ENCODE measurements around the gene PTGDR. TPM values are rescaled to one million over a fixed set of nuclear protein-coding genes. Genes with fewer than 3 reads are reported as not detected.

PTGDR gene
- polyA plus RNA-seq, 1 of the 3 experiments (the other 2 are of a cell fraction): not detected

- H3K4me1 ChIP-seq (ENCODE audit: control insufficient read depth in 1 of 2, insufficient read depth in 2 of 2, low read depth in 1 of 2, low read length in 1 of 2): no peaks in the 10 kb centered on the region
- no peak overlapping the region for H3K9ac ChIP-seq
- ChIA-PET CTCF (no interaction called here), POLR2A (no interaction called here)
- H3K9me2 ChIP-seq: no peaks in the 10 kb centered on the region
- H3F3A ChIP-seq (replicated peaks; ENCODE audit: insufficient read depth): no peaks in the 10 kb centered on the region
- H3K79me2 ChIP-seq (ENCODE audit: insufficient read depth): no peaks in the 10 kb centered on the region
- no peak overlapping the region for H3K4me2 ChIP-seq
- no peaks in the 10 kb centered on the region for H4K20me1 ChIP-seq (ENCODE audit: insufficient read depth)
- H3K27me3 ChIP-seq (ENCODE audit: insufficient read depth): peaks cover 13% of the 10 kb centered on the region; the same call in 1 of the 2 replicates
- H2AFZ ChIP-seq (ENCODE audit: low read depth): no peak overlapping the region
- H3K27ac ChIP-seq (ENCODE audit: low read depth in 2 of 2, low read length in 1 of 2): no peak overlapping the region
- TF ChIP-seq NFIC (IDR thresholded peaks at IDR 0.05; ENCODE audit: borderline replicate concordance) (no peak), SIN3A (IDR thresholded peaks at IDR 0.05; ENCODE audit: borderline replicate concordance, low read depth, low read length) (no peak), TAF1 (IDR thresholded peaks at IDR 0.05; ENCODE audit: borderline replicate concordance, low read depth, low read length) (no peak), FOSL2 (IDR thresholded peaks at IDR 0.05; ENCODE audit: borderline replicate concordance, low read depth) (no peak), RCOR1 (IDR thresholded peaks at IDR 0.05; ENCODE audit: low read length) (no peak), GABPA (IDR thresholded peaks at IDR 0.05; ENCODE audit: low read depth) (no peak), ELF1 (IDR thresholded peaks at IDR 0.05) (no peak), PBX3 (IDR thresholded peaks at IDR 0.05) (no peak), YY1 (IDR thresholded peaks at IDR 0.05; ENCODE audit: low read depth) (no peak), POLR2AphosphoS5 (IDR thresholded peaks at IDR 0.05; ENCODE audit: low read depth, low read length) (no peak), RAD21 (IDR thresholded peaks at IDR 0.05; ENCODE audit: low read length) (no peak), RFX5 (IDR thresholded peaks at IDR 0.05; ENCODE audit: low read length) (no peak), FOXM1 (IDR thresholded peaks at IDR 0.05; ENCODE audit: low read depth) (no peak)
- TF ChIP-seq, protein P1, sequence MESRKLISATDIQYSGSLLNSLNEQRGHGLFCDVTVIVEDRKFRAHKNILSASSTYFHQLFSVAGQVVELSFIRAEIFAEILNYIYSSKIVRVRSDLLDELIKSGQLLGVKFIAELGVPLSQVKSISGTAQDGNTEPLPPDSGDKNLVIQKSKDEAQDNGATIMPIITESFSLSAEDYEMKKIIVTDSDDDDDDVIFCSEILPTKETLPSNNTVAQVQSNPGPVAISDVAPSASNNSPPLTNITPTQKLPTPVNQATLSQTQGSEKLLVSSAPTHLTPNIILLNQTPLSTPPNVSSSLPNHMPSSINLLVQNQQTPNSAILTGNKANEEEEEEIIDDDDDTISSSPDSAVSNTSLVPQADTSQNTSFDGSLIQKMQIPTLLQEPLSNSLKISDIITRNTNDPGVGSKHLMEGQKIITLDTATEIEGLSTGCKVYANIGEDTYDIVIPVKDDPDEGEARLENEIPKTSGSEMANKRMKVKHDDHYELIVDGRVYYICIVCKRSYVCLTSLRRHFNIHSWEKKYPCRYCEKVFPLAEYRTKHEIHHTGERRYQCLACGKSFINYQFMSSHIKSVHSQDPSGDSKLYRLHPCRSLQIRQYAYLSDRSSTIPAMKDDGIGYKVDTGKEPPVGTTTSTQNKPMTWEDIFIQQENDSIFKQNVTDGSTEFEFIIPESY (IDR thresholded peaks at IDR 0.05; ENCODE audit: borderline replicate concordance, low read depth): no peak
- TF ChIP-seq, protein P2, sequence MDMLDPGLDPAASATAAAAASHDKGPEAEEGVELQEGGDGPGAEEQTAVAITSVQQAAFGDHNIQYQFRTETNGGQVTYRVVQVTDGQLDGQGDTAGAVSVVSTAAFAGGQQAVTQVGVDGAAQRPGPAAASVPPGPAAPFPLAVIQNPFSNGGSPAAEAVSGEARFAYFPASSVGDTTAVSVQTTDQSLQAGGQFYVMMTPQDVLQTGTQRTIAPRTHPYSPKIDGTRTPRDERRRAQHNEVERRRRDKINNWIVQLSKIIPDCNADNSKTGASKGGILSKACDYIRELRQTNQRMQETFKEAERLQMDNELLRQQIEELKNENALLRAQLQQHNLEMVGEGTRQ (IDR thresholded peaks at IDR 0.05; ENCODE audit: borderline replicate concordance, low read depth, low read length): no peak
- no peaks in the 10 kb centered on the region for H3K36me3 ChIP-seq (replicated peaks in 1 of 2; ENCODE audit: control insufficient read depth in 1 of 2, insufficient read depth in 2 of 2, low read length in 1 of 2)
- no peaks in the 10 kb centered on the region for H3K9me3 ChIP-seq
- WGBS (ENCODE audit: low lambda C conversion rate): 0% methylated on average over 2 of the region's 2 CpGs
- no peak for DNase-seq
- no peak overlapping the region for H3K4me3 ChIP-seq (ENCODE audit: low read depth in 2 of 2, low read length in 1 of 2)
Observed at GRCh38 chr14:52233693-52234092, 33.8 kb upstream of the PTGDR start.

DNA sequence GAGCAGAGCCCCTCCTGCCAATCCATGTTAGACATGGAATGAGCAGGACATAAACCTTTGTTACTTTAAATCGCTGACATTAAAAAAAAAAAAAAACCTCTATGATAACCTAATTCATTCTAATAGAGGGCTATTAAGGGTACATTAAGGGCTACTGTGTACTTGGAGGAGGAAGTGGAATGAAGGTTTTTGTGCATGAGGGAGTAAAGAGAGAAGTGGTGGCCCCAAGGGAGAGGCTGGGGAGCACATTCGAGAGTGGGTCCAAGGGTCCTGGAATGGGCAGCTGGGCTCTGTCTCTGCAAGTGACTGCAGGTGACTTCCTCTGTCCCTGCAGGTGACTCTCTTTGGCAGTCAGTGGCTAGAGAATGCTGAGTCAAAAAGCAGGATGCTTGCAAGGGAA is 32.1 kb upstream of the PTGDR start:
- TF ChIP-seq NRF1 (IDR thresholded peaks at IDR 0.05; ENCODE audit: low read depth, low read length) (no peak), RFX5 (IDR thresholded peaks at IDR 0.05; ENCODE audit: low read length) (no peak), RCOR1 (IDR thresholded peaks at IDR 0.05; ENCODE audit: low read length) (no peak), TCF12 (IDR thresholded peaks at IDR 0.05) (no peak), RXRA (IDR thresholded peaks at IDR 0.05; ENCODE audit: borderline replicate concordance, low read depth) (no peak), NFIC (IDR thresholded peaks at IDR 0.05; ENCODE audit: borderline replicate concordance) (no peak)
- Histone ChIP-seq H3K27me3 (ENCODE audit: insufficient read depth) (peaks cover 13% of the 10 kb centered on the region; the same call in 1 of the 2 replicates), H3K27ac (ENCODE audit: low read depth in 2 of 2, low read length in 1 of 2) (no peak overlapping the region), H3K4me3 (ENCODE audit: low read depth in 2 of 2, low read length in 1 of 2) (no peak overlapping the region), H3F3A (replicated peaks; ENCODE audit: insufficient read depth) (peaks cover under 1% of the 10 kb centered on the region), H3K36me3 (replicated peaks in 1 of 2; ENCODE audit: control insufficient read depth in 1 of 2, insufficient read depth in 2 of 2, low read length in 1 of 2) (no peaks in the 10 kb centered on the region), H3K9me2 (no peaks in the 10 kb centered on the region), H3K9me3 (no peaks in the 10 kb centered on the region), H2AFZ (ENCODE audit: low read depth) (no peak overlapping the region), H3K4me1 (ENCODE audit: control insufficient read depth in 1 of 2, insufficient read depth in 2 of 2, low read depth in 1 of 2, low read length in 1 of 2) (no peaks in the 10 kb centered on the region), H3K79me2 (ENCODE audit: insufficient read depth) (no peaks in the 10 kb centered on the region), H4K20me1 (ENCODE audit: insufficient read depth) (no peaks in the 10 kb centered on the region), H3K9ac (no peak overlapping the region), H3K4me2 (no peak overlapping the region)
- no peak for DNase-seq
- ChIA-PET POLR2A (no interaction called here), CTCF (no interaction called here)
- 4% methylated on average over 2 of the region's 2 CpGs for WGBS (ENCODE audit: low lambda C conversion rate)

Measured in SK-N-SH (cell line).